NCI-H524 (cell line): ENCODE data around the gene SLC38A8.

Source experiments
- DNase-seq, 2 experiments: peaks; one replicate each; lab custom pipeline; 2025; lab: John Stamatoyannopoulos, UW

The SLC38A8 gene

GRCh38 chr16:84048871-84049270, 6.3 kb upstream of the SLC38A8 start:
- DNase-seq = no peak

DNA sequence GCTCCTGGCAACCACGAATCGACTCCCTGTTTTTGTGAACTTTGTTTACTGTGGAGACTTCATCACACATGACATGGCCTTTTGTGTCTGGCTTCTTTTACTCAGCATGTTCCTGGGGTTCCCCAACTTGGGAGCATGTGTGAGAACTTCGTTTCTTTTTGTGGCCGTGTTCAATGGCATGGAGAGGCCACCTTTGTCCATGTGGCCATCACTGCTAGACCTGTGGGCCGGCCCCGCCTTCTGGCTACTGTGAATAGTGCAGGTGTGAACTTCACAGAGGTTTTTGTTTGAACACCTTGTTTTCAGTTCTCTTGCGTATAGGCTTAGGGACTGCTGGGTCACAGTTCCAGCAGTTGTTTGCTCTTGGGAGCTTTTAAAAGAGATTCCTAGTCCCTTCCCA, 5.7 kb upstream of the SLC38A8 start:
- peak in 1 of 2 experiments; percentile 21 for DNase-seq

DNA sequence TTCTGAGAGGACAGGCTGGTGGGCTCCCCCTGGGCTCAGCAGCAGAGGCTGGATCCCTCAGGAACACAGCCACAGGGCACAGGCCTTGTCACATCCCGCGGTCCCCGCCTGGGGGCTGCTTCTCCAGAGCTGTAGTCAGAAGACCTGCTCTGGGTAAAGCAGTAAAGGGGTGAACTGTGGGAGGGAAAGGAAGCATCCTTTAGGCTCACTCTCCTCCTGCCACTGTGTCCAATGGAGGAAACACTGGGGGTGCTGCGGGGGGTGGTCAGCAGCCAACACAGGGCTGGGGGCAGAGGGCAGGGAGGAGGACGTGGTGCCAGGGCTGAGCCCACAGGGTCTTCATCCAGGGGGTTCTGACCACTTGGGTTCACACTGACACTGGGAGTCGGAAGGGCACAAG, 5.0 kb upstream of the SLC38A8 start:
- no peak for DNase-seq

GRCh38 chr16:84047206-84047605, 4.6 kb upstream of the SLC38A8 start:
- no peak for DNase-seq

GRCh38 chr16:84045818-84046470, 3.3 kb upstream of the SLC38A8 start:
- DNase-seq = no peak

- DNase-seq = no peak
Measured at GRCh38 chr16:84045001-84045817, 2.6 kb upstream of the SLC38A8 start.

DNA sequence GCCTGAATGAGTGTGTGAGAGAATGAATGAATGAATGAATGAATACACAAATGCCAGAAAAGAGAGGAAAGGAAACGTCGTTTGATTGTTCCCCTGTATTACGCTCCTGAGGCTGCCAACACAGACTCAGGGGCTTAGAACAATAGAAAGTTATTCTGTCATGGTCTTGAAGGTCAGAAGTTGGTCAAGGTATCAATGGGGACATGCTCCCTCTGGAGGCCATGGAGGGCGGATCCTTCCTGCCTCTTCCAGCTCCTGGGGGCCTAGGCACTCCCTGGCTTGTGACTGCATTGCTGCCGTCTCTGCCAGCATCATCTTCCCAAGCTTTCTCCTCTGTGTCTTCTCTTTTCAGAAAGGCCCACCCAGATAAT, 1.5 kb upstream of the SLC38A8 start:
- DNase-seq = peak; percentile 14 to 48

- DNase-seq = no peak
Measured at GRCh38 chr16:84043486-84044117, 1.0 kb upstream of the SLC38A8 start.

GRCh38 chr16:84042879-84043485, 387 bp upstream of the SLC38A8 start:
- no peak for DNase-seq

- no peak for DNase-seq
Measured at GRCh38 chr16:84041881-84042280, 714 bp downstream of the SLC38A8 start.

- DNase-seq = peak; percentile 12 to 52
Measured at GRCh38 chr16:84040823-84041820, 1.5 kb downstream of the SLC38A8 start.

- no peak for DNase-seq
Measured at GRCh38 chr16:84040226-84040822, 2.3 kb downstream of the SLC38A8 start.

DNA sequence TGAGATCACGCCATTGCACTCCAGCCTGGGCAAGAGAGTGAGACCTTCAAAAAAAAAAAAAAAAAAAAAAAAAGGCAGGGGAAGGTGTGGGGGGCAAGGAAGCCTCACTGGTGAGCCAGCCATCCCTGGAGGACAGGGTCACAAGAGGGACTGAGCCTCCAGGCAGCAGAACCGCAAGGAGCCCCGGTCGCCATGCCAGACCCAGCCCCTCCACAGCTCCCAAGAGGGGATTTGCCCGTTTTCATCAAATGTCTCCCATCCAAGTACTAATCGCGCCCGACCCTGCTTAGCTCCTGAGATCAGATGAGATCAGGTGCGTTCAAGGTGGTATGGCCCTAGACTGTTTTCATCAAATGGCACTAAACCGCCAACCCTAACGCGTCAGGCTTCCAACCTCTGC, 2.9 kb downstream of the SLC38A8 start:
- DNase-seq = no peak

DNA sequence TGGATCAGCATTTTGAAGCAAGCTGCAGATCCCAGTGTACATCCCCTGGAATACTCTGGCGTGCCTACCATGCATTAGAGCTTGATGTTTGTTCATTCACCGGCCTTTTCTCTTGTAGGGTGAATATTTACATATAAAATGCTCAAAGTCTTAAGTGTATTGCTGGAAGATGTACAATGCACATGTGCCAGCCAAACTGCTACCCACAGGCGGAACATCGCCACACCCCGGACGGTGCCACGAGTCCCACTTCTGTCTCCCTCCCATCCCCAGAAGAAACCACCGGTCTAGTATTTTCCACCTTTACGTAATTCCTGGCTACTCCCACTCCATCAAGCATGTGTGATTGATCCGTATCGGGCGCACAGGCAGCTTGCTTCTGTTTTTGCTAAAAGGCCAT, 4.1 kb downstream of the SLC38A8 start:
- DNase-seq = no peak

- no peak for DNase-seq
Measured at GRCh38 chr16:84036982-84037425, 5.6 kb downstream of the SLC38A8 start.

DNA sequence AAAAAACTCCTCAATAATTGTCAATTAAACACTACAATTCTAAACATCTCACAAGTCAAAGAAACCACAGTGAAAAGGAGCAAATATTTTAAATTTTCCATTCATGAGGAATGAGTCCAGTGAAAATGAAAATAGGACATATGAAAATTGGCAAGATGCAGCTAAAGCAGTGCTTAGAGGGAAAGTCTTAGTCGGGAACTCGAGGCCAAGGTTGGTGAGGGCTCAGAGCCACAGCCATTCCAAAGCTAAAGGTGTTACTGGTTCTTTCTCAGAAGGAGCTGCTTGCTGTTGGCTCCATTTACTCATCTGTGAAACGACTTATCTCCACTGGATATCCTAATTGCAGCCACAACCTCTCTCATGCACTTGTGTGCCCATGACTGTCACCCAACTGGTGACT, 6.5 kb downstream of the SLC38A8 start:
- DNase-seq = no peak

- DNase-seq = no peak
Measured at GRCh38 chr16:84034516-84034915, 8.1 kb downstream of the SLC38A8 start.

DNA sequence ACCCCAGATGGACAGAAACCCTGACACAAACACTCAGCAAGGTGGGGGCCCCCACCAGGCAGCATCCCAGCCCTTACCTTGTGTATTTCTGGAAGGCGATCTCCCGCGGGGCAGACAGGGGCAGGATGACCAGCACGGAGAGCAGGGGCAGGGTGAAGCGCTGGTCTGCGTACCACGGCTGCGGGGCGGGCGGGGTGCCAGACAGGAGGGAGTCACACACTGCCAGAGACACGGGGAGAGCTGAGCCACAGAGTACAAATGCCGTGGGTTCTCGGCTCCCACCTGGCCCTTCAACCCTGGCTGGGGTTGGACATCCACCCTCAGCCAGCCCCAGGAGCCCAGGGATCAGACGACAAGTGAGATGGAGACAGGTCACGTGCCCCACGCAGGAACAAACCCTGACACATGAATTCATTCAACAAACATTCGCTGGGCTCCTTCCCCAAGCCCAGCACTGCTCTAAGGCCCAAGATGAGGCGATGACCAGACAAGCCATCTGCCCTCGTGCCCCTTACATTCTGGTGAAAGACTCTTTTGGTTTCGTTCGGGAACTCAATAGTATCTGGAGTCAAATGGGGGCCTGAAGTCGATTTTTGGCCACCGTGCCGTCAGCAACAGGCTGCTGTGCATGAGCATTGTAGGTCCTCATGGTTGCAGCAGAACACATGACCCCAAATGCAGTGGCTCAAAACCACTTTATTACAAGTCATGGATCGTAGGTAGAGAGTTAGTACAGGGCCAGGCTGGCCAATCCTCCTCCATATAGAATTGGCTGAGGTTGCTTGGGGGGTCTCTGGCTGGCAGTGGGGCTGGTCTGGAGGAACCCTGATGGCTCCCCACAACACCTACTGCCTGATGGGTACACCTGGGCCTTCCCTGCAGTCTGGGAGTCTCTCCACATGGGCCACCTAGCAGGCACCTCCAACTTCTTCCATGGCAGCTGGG, 9.1 kb downstream of the SLC38A8 start:
- DNase-seq = no peak

DNA sequence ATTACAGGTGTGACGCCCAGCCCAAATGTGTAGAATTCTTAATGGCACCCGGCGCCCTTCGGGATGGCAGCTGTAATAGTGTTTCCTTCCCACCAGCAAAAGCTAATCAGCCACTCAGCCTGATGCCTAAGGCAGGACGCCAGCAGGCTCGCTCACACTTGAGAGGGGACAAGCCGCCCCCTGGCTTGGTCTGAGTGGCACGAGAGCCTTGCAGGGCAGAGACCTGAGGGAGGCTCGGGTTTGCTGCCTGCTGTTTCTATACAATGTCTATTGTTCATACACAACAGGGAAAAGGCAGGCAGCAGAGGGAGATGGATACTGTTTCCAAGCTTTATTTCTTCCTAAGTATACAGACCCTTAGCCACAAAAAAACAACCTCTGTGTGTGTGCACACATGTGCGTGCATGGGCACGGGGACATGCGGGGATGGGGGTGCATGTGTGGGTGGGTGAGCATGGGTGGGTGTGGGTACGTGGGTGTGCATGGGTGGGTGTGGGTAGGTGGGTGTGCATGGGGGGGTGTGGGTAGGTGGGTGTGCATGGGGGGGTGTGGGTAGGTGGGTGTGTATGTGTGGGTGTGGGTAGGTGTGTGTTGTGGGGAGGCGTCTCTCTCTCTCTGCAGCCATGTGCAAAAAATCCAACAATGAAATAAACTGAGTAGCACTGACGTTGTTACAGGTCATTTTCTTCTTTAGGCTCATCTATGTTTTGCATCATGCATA, 10.0 kb downstream of the SLC38A8 start:
- DNase-seq = peak; percentile 91 to 97
